ENCODE measurements around the gene IKZF1.

DNA sequence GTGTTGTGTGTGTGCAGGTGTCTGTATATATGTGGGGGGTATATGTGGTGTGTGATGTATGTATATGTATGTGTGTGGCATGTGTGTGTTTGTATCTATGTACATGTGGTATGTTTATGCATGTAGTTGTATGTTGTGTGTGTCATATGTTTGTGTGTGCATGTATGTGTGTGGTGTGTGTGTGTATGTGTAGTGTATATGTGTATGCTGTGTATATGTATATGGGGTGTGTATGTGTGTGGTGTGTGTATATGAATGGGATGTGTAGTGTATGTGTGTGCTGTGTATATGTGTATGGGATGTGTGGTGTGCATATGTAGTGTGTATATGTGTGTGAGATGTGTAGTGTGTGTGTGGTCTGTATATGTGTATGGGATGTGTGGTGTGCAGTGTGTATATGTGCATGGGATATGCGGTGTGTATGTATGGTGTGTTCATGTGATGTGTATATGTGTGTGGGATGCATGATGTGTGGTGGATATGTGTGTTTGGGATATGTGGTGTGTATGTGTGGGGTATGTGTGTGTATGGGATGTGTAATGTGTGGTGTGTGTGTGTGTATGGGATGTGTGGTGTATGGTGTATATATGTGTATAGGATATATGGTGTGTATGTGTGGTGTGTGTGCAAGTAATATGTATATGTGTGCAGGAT is 30.0 kb downstream of the IKZF1 start:
- TF ChIP-seq CTCF (CRISPR knock-in tag; IDR thresholded peaks at IDR 0.05) (no peak), ZNF512 (CRISPR knock-in tag; IDR thresholded peaks at IDR 0.05) (no peak), NR2F2 (IDR thresholded peaks at IDR 0.05; ENCODE audit: borderline replicate concordance, low read depth) (no peak), ZNF703 (CRISPR knock-in tag; IDR thresholded peaks at IDR 0.05; ENCODE audit: borderline replicate concordance) (no peak), ZNF670 (CRISPR knock-in tag; IDR thresholded peaks at IDR 0.05; ENCODE audit: borderline replicate concordance) (no peak), MBD4 (IDR thresholded peaks at IDR 0.05; ENCODE audit: borderline replicate concordance, low read length) (no peak)
